ENCODE data around the gene F10. TPM values are rescaled to one million over a fixed set of nuclear protein-coding genes. Genes with fewer than 3 reads are reported as not detected.

F10 gene
- total and polyA plus RNA-seq, 3 donors from 2014 or later = 19.9 to 33.7 (median 31.9) TPM

GRCh38 chr13:113186061-113186900 is 63.7 kb downstream of the F10 start:
- WGBS, 2 donors = 83 to 86% methylated on average over 13 of the region's 13 CpGs
- H3K36me3 ChIP-seq (ENCODE audit: low read depth, missing control alignments) = no peaks in the 10 kb centered on the region
- no peak for DNase-seq
- no peaks in the 10 kb centered on the region for H3K9me3 ChIP-seq
- H3K27ac ChIP-seq = no peak overlapping the region
- intact Hi-C loops (cut with DNase I; ENCODE audit: low total_unique reads) = no loop called here
- no peak overlapping the region for H3K4me3 ChIP-seq
- no peaks in the 10 kb centered on the region for H3K4me1 ChIP-seq
- H3K27me3 ChIP-seq = no peaks in the 10 kb centered on the region
- TF ChIP-seq POLR2A (IDR thresholded peaks at IDR 0.05) (no peak), CTCF (IDR thresholded peaks at IDR 0.05) (no peak)

GRCh38 chr13:113187263-113187669 is 64.7 kb downstream of the F10 start:
- no peak overlapping the region for H3K27ac ChIP-seq
- no peak for DNase-seq
- no peaks in the 10 kb centered on the region for H3K36me3 ChIP-seq (ENCODE audit: low read depth, missing control alignments)
- intact Hi-C loops (cut with DNase I; ENCODE audit: low total_unique reads) = no loop called here
- TF ChIP-seq POLR2A (IDR thresholded peaks at IDR 0.05) = no peak
- TF ChIP-seq CTCF (IDR thresholded peaks at IDR 0.05) = no peak
- WGBS, 2 donors = 80 to 85% methylated on average over 9 of the region's 9 CpGs
- no peak overlapping the region for H3K4me3 ChIP-seq
- H3K9me3 ChIP-seq = no peaks in the 10 kb centered on the region
- no peaks in the 10 kb centered on the region for H3K27me3 ChIP-seq
- no peaks in the 10 kb centered on the region for H3K4me1 ChIP-seq

- Histone ChIP-seq H3K36me3 (ENCODE audit: low read depth, missing control alignments) (no peaks in the 10 kb centered on the region), H3K4me3 (no peak overlapping the region), H3K9me3 (no peaks in the 10 kb centered on the region), H3K27me3 (no peaks in the 10 kb centered on the region), H3K27ac (no peak overlapping the region), H3K4me1 (no peaks in the 10 kb centered on the region)
- TF ChIP-seq POLR2A (IDR thresholded peaks at IDR 0.05) (no peak), CTCF (IDR thresholded peaks at IDR 0.05) (no peak)
- DNase-seq = no peak
- WGBS, 2 donors = 94 to 95% methylated on average over 21 to 23 of the region's 23 CpGs
- intact Hi-C loops (cut with DNase I; ENCODE audit: low total_unique reads) = no loop called here
Measured at GRCh38 chr13:113187883-113188665, 65.5 kb downstream of the F10 start.

- 85 to 89% methylated on average over 4 of the region's 4 CpGs for WGBS, 2 donors
- intact Hi-C loops (cut with DNase I; ENCODE audit: low total_unique reads) = no loop called here
Measured at GRCh38 chr13:113190181-113190580, 67.6 kb downstream of the F10 start.

More at GRCh38 chr13:113190181-113190580, 67.6 kb downstream of the F10 start:
- DNase-seq = no peak
- TF ChIP-seq POLR2A (IDR thresholded peaks at IDR 0.05) (no peak), CTCF (IDR thresholded peaks at IDR 0.05) (no peak)
- H3K27me3 ChIP-seq = no peaks in the 10 kb centered on the region
- no peak overlapping the region for H3K4me3 ChIP-seq
- no peak overlapping the region for H3K27ac ChIP-seq
- no peaks in the 10 kb centered on the region for H3K9me3 ChIP-seq
- no peaks in the 10 kb centered on the region for H3K4me1 ChIP-seq
- no peaks in the 10 kb centered on the region for H3K36me3 ChIP-seq (ENCODE audit: low read depth, missing control alignments)
